ENCODE results near the gene HMX3.

HMX3 gene
- total RNA-seq, result 0 to 0.19 (median 0.09) reads per million in 4 experiments

- no peak for DNase-seq
Observed at GRCh38 chr10:123135415-123136141, at the start of gene HMX3. Gene HMX3, plus strand, starts transcription at chr10:123135970. Its CDS starts 81 bp downstream, at chr10:123136051.

- DNase-seq, result no peak
Observed at GRCh38 chr10:123086281-123086680, 49.5 kb upstream of the HMX3 start.

GRCh38 chr10:123087348-123087747 lies 48.4 kb upstream of the HMX3 start:
- DNase-seq, result no peak

DNA sequence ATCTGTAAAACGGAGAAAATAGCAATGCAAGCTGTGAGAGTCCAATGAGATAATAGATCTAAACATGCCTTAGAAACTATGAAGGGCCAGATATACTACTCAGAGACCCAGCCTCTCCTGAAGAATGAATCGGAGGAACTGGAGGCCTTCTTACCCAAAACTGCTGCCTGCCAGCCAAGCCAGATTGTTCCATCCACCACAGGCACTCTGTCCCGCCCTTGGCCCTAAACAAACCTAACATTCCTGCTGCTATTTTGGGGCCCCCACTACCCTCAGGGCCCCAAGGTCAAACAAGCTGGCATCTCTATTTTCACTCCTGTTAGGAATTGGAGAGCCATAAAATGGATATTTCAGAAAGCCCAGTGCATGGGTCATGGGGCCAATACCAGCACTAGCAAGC lies 48.0 kb upstream of the HMX3 start:
- no peak for DNase-seq

DNA sequence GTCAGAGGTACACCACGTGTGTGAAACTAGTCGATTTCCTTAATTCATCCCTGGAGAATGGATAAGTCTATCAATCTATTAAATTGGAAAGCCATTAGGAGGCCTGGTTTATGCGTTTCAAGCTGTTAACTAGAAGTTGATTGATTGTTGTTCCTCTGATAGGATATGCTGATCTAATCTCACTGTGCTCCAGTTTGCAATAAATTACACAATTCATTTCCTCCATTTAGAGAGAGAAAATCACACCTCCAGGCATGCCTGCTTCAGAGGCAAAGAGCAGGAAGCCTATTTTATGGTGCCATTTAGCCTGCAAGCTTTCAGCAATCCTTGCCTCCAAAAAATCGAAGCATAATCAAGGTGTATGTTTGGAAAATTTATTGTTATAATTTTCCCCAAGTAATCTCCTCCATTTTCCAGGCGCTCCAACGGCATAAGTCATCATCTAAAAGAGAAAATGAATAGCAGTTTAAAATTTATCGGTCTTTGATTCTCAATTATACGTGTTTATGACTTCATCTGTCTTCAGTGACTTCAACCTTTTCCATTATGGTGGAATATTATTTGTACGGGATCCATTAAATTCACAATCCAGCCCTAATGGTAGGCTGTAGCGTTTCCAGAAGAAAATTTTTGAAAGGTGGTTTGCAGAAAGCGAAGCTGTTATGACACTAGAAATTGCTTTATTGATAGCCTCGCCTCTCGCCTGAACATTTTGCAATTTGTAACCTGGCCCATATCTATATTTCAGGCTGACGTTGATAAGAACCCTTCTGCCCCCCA lies 42.9 kb upstream of the HMX3 start:
- no peak for DNase-seq

GRCh38 chr10:123093489-123093888 lies 42.3 kb upstream of the HMX3 start:
- no peak for DNase-seq

DNA sequence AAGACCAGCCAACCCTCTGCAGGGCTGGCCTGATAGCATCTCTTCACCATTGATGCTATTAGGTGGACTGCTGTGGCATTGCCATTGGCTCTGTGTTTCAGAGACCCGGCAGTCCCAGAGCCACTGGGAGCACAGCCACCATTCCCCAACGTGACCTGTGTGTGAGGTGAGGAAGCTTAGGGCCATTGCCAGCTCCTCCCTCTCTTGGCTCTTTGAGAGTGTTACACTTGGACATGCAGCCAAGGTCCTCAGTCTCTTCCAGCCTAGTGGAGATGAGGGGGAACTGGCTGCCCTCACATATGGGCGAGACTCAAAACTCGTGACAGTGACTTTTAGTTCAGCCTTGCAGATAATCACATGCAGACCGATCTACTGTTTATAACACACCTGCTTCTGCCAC lies 39.3 kb upstream of the HMX3 start:
- DNase-seq, result no peak

- no peak for DNase-seq
Observed at GRCh38 chr10:123097039-123097438, 38.7 kb upstream of the HMX3 start.

GRCh38 chr10:123100030-123100762 lies 35.6 kb upstream of the HMX3 start:
- DNase-seq, result no peak

- no peak for DNase-seq
Observed at GRCh38 chr10:123101872-123102271, 33.9 kb upstream of the HMX3 start.

- DNase-seq, result no peak
Observed at GRCh38 chr10:123102673-123103072, 33.1 kb upstream of the HMX3 start.

GRCh38 chr10:123103944-123104343 lies 31.8 kb upstream of the HMX3 start:
- no peak for DNase-seq

- DNase-seq, result no peak
Observed at GRCh38 chr10:123109466-123109865, 26.3 kb upstream of the HMX3 start.

- DNase-seq, result no peak
Observed at GRCh38 chr10:123117644-123118417, 17.9 kb upstream of the HMX3 start.

DNA sequence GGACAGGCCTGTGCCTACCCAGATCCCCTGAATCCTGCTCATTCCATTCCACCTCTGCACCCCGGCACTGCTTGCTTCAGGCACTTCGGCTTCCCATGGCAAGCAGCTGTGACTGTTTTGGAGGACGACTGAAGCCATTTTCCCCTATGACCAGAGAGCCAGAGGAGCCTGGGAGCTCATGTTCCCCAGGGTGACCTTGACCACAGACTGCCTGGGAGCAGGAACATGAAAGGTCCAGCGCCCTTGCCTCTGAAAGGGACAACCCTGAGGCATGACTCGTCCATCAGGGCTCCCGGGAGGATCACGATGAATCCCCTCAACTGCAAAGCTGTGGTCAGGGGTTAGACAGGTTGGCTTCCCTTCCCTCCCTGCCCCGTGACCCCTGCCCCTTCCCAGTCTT lies 16.7 kb upstream of the HMX3 start:
- DNase-seq, result no peak

GRCh38 chr10:123126246-123126645 lies 9.5 kb upstream of the HMX3 start:
- DNase-seq, result no peak

DNA sequence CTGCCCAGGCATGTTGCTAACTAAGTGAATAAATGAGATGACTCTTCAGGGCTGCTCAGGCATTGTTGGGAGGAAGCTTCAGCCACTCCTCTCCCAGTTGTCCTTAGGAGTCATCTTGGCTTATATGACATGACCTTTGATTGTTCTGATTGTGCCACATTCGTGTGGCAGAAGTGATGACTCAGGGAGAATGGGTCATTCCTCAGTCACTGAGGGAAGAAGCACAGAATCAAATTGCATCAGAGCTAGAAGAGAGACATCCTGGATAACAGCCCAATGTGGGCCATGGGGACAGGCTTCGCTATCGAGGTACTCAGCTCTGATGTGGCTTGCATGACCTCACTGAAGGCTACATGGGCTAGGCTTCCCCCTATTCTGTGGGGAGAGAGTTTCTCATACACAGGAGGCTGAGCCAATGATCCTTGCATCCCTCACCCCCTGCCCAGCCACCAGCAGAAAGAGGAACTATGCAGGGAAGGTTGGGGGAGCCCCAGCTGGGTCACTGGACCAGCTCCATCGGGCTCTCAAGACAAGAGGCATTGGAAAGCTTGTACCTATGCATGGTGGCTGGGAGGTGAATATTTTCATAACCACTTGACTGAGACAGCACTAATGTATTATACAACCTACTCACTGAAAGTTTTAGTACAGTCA lies 6.0 kb upstream of the HMX3 start:
- DNase-seq, result no peak

GRCh38 chr10:123132576-123133477 lies 2.9 kb upstream of the HMX3 start:
- peak; percentile 76 for DNase-seq

DNA sequence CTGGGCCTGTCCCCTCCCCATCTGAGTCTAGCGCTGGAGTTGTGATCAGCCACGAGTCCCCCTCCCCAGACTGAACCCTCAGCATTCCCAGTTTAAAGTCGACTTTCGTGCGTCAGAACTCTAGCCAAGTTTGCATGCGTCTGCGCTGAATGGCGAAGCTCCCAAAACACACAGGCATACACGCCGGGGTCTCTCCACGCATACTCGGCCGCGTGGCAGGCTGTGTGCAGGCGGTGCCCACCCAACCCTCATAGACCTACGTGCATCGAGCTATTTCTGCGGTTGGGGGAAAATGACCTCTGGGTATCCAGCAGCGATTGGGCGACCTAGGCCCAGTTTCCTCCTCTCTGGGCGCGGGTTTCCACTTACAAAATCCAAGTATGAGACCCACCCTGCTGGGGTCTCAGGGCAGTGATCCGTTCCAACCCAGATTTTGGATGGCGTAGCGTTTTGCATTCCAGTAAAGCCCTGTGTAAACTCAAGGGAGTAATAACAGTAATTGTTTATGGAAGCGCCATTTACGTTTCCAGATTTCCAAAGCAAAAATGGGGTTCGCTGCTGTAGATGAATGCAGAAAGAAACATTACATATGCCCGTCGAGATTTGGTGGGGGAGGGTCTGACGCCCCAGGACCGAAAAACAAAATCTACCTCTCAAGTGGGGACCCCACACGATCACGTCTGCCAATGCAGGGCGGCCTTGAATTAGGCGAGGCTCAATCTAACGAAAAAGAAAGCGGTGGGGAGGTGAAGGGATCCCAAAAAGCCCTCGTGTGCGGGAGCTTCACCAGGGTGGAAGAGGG lies 2.0 kb upstream of the HMX3 start:
- DNase-seq, result no peak

DNA sequence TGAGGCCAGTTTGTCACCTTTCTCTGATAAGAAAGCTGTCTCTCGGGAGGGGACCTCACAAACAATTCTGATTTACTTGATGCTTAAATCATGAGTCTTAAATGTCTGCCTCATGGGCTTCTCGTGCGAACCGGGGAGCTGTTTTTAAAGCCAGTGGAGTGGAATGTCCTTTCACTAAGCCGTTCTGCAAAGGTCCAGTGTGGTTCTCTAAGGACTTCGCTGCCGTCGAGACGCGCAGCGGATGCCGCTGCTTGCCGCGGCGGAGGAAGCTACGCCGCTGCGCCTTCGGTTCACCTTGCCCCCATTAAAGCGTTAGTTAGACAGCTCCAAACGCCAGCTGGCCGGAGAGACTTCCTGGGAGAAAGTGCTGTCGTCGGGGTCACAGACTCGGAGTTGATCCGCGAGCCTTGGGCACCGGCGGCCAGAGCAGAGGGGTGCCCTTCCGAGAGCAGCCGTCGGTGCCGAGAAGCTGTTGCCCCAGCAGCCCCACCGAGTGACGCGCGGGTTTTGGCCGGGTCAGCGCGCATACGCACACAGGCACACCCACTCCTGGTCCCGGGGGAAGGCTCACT lies 1.3 kb upstream of the HMX3 start:
- DNase-seq, result no peak

Data from effector CD8-positive, alpha-beta T cell (primary cell).